ENCODE data around the gene PIK3CA. TPM values are rescaled to one million over a fixed set of nuclear protein-coding genes. Genes with fewer than 3 reads are reported as not detected.
"Not testable (repeated sequence)": the region's sequence is repeated elsewhere in the genome, so short reads cannot be mapped to it uniquely, and the experiment has no call there.

PIK3CA gene
- total RNA-seq, 2 donors from 2014 or later = 11.3 to 18.0 TPM

GRCh38 chr3:179196098-179196497, 47.9 kb downstream of the PIK3CA start:
- Histone ChIP-seq H3K36me3 (no peaks in the 10 kb centered on the region), H3K9me3 (no peaks in the 10 kb centered on the region), H3K4me3 (no peak overlapping the region), H3K27me3 (no peaks in the 10 kb centered on the region), H3K4me1 (no peaks in the 10 kb centered on the region), H3K9ac (ENCODE audit: low read depth in 2 of 2, low read length in 2 of 2) (no peak overlapping the region), H3K27ac (no peak overlapping the region)
- DNase-seq = no peak
- intact Hi-C loops (cut with DNase I) = no loop called here
- no peak for TF ChIP-seq CTCF (IDR thresholded peaks at IDR 0.05)

GRCh38 chr3:179196700-179197099, 48.5 kb downstream of the PIK3CA start:
- Histone ChIP-seq H3K27me3 (no peaks in the 10 kb centered on the region), H3K9ac (ENCODE audit: low read depth in 2 of 2, low read length in 2 of 2) (no peak overlapping the region), H3K4me1 (no peaks in the 10 kb centered on the region), H3K9me3 (no peaks in the 10 kb centered on the region), H3K36me3 (no peaks in the 10 kb centered on the region), H3K27ac (no peak overlapping the region), H3K4me3 (no peak overlapping the region)
- intact Hi-C loops (cut with DNase I) = no loop called here
- DNase-seq = no peak
- no peak for TF ChIP-seq CTCF (IDR thresholded peaks at IDR 0.05)

- Histone ChIP-seq H3K27me3 (no peaks in the 10 kb centered on the region), H3K4me3 (no peak overlapping the region), H3K9ac (ENCODE audit: low read depth in 2 of 2, low read length in 2 of 2) (no peak overlapping the region), H3K4me1 (no peaks in the 10 kb centered on the region), H3K27ac (no peak overlapping the region), H3K9me3 (no peaks in the 10 kb centered on the region), H3K36me3 (no peaks in the 10 kb centered on the region)
- TF ChIP-seq CTCF (IDR thresholded peaks at IDR 0.05) = no peak
- intact Hi-C loops (cut with DNase I) = no loop called here
- DNase-seq = no peak
Measured at GRCh38 chr3:179200790-179201189, 52.6 kb downstream of the PIK3CA start.

GRCh38 chr3:179215550-179215949, 67.4 kb downstream of the PIK3CA start:
- H3K9ac ChIP-seq (ENCODE audit: low read depth in 2 of 2, low read length in 2 of 2); H3K9me3 ChIP-seq; H3K27me3 ChIP-seq; H3K27ac ChIP-seq; H3K4me3 ChIP-seq; H3K4me1 ChIP-seq; H3K36me3 ChIP-seq; intact Hi-C loops (cut with DNase I); DNase-seq: not testable (repeated sequence)

GRCh38 chr3:179218213-179218612, 70.1 kb downstream of the PIK3CA start:
- H3K27ac ChIP-seq; H3K27me3 ChIP-seq; H3K9ac ChIP-seq (ENCODE audit: low read depth in 2 of 2, low read length in 2 of 2); H3K4me1 ChIP-seq; DNase-seq; intact Hi-C loops (cut with DNase I); H3K36me3 ChIP-seq; H3K9me3 ChIP-seq; H3K4me3 ChIP-seq: not testable (repeated sequence)

- Histone ChIP-seq H3K27ac (no peak overlapping the region), H3K36me3 (no peaks in the 10 kb centered on the region), H3K4me1 (no peaks in the 10 kb centered on the region), H3K4me3 (no peak overlapping the region), H3K9ac (ENCODE audit: low read depth in 2 of 2, low read length in 2 of 2) (no peak overlapping the region), H3K9me3 (no peaks in the 10 kb centered on the region), H3K27me3 (no peaks in the 10 kb centered on the region)
- no peak for DNase-seq
- intact Hi-C loops (cut with DNase I) = no loop called here
- TF ChIP-seq CTCF (IDR thresholded peaks at IDR 0.05) = no peak
Measured at GRCh38 chr3:179223548-179223947, 75.4 kb downstream of the PIK3CA start.

- DNase-seq = no peak
- H3K36me3 ChIP-seq = no peaks in the 10 kb centered on the region
Measured at GRCh38 chr3:179224584-179224983, 76.4 kb downstream of the PIK3CA start.

More at GRCh38 chr3:179224584-179224983, 76.4 kb downstream of the PIK3CA start:
- Histone ChIP-seq H3K9ac (ENCODE audit: low read depth in 2 of 2, low read length in 2 of 2) (no peak overlapping the region), H3K27me3 (no peaks in the 10 kb centered on the region), H3K9me3 (no peaks in the 10 kb centered on the region), H3K4me3 (no peak overlapping the region), H3K4me1 (no peaks in the 10 kb centered on the region), H3K27ac (no peak overlapping the region)
- intact Hi-C loops (cut with DNase I) = no loop called here
- no peak for TF ChIP-seq CTCF (IDR thresholded peaks at IDR 0.05)
